Measurements from ENCODE around the gene ARHGAP4.

DNA sequence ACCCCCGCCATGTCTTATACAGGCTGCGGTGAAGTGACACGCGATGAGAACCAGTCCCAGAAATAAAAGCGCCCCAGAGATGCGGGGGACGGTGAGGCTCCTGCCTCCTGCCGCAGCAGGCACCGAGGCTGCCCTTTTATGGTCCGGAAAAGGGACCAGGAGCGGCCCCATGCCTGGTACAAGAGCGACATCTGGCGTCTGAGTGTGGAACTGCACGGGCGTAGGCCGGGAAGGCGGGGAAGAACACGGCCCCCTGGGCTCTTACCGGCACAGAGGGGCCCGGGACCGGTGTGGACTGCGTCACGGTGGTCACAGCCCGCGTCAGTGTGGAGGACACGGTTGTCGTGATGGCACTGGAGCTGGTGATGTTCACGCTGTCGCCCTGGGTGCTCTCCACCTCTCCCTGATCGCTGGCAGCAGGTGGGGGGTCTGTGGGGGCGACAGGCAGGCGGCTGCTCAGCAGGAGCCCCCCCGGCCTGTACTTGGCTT lies 27.3 kb upstream of the ARHGAP4 start:
- TF ChIP-seq, protein P1, sequence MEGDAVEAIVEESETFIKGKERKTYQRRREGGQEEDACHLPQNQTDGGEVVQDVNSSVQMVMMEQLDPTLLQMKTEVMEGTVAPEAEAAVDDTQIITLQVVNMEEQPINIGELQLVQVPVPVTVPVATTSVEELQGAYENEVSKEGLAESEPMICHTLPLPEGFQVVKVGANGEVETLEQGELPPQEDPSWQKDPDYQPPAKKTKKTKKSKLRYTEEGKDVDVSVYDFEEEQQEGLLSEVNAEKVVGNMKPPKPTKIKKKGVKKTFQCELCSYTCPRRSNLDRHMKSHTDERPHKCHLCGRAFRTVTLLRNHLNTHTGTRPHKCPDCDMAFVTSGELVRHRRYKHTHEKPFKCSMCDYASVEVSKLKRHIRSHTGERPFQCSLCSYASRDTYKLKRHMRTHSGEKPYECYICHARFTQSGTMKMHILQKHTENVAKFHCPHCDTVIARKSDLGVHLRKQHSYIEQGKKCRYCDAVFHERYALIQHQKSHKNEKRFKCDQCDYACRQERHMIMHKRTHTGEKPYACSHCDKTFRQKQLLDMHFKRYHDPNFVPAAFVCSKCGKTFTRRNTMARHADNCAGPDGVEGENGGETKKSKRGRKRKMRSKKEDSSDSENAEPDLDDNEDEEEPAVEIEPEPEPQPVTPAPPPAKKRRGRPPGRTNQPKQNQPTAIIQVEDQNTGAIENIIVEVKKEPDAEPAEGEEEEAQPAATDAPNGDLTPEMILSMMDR (IDR thresholded peaks at IDR 0.05), result peak; percentile 92 to 99 (median 97)
- TF ChIP-seq EP300 (IDR thresholded peaks at IDR 0.05) (peak in 1 of 4 donors; percentile 12), POLR2AphosphoS5 (IDR thresholded peaks at IDR 0.05) (peak; percentile 62 to 80 (median 70))
